GM23248 (cell line): ENCODE data around the gene FOXA1. TPM values are rescaled to one million over a fixed set of nuclear protein-coding genes. Genes with fewer than 3 reads are reported as not detected.

ENCODE experiments used
- DNase-seq: peaks from one replicate; pipeline ENCODE4 v3.0.0-alpha.2; 2015
- H2AFZ ChIP-seq: fragments of 200-600 bp; sonication (generic); 2 replicates; pipeline ENCODE4 v1.6.1; 2016; ENCODE audit warnings: antibody characterized with exemption
- H3F3A ChIP-seq: fragments of 200-600 bp; sonication (generic); 2 replicates; pipeline ENCODE4 v1.6.1; 2016; ENCODE audit warnings: mild to moderate bottlenecking, antibody characterized with exemption, mixed run types; ENCODE audit not compliant: insufficient read depth
- H3K27ac ChIP-seq: fragments of 200-600 bp; sonication (generic); 2 replicates; pipeline ENCODE4 v1.5.1; 2016; ENCODE audit warnings: mild to moderate bottlenecking
- H3K27me3 ChIP-seq: fragments of 200-600 bp; sonication (generic); replicated peaks from 2 replicates; pipeline ENCODE4 v1.6.1; 2016; ENCODE audit warnings: mild to moderate bottlenecking; ENCODE audit not compliant: insufficient read depth
- H3K36me3 ChIP-seq: fragments of 200-600 bp; sonication (generic); 2 replicates; pipeline ENCODE4 v1.6.1; 2016; ENCODE audit warnings: low read depth, mild to moderate bottlenecking
- H3K4me1 ChIP-seq: fragments of 200-600 bp; sonication (generic); 2 replicates; pipeline ENCODE4 v1.6.1; 2016; ENCODE audit warnings: mild to moderate bottlenecking; ENCODE audit not compliant: insufficient read depth
- H3K4me2 ChIP-seq: fragments of 200-600 bp; sonication (generic); one replicate; pipeline ENCODE4 v1.6.1; 2016; ENCODE audit warnings: mild to moderate bottlenecking; ENCODE audit not compliant: unreplicated experiment
- H3K4me3 ChIP-seq: fragments of 200-600 bp; sonication (generic); 2 replicates; pipeline ENCODE4 v1.5.1; 2016; ENCODE audit warnings: mild to moderate bottlenecking
- H3K79me2 ChIP-seq: fragments of 200-600 bp; sonication (generic); 2 replicates; pipeline ENCODE4 v1.6.1; 2016; ENCODE audit warnings: mild to moderate bottlenecking; ENCODE audit not compliant: insufficient read depth
- H3K9ac ChIP-seq: fragments of 200-600 bp; sonication (generic); 2 replicates; pipeline ENCODE4 v1.6.1; 2016; ENCODE audit warnings: mild to moderate bottlenecking
- H3K9me2 ChIP-seq: fragments of 200-600 bp; sonication (generic); 2 replicates; pipeline ENCODE4 v1.6.1; 2016; ENCODE audit warnings: mixed run types, mild to moderate bottlenecking, moderate library complexity; ENCODE audit not compliant: insufficient read depth
- H3K9me3 ChIP-seq: fragments of 200-600 bp; sonication (generic); one replicate; pipeline ENCODE4 v1.6.1; 2017; ENCODE audit warnings: low read depth
- H4K20me1 ChIP-seq: fragments of 200-600 bp; sonication (generic); 2 replicates; pipeline ENCODE4 v1.6.0; 2016; ENCODE audit not compliant: insufficient read depth
- EZH2 ChIP-seq: fragments of 200-600 bp; sonication (generic); IDR thresholded peaks from 2 replicates; pipeline ENCODE4 v1.6.1; 2018; ENCODE audit warnings: antibody characterized with exemption, mild to moderate bottlenecking; ENCODE audit not compliant: insufficient read depth, poor library complexity, severe bottlenecking
- EZH2phosphoT487 ChIP-seq: fragments of 200-600 bp; sonication (generic); IDR thresholded peaks from 2 replicates; pipeline ENCODE4 v1.6.1; 2018; ENCODE audit warnings: antibody characterized with exemption, moderate library complexity, mild to moderate bottlenecking, low read depth; ENCODE audit not compliant: insufficient read depth
- WGBS, 2 experiments: methylation state at CpG; one replicate each; pipeline ENCODE4 v1.1.6; 2015 to 2017; ENCODE audit warnings: low lambda C conversion rate in 2 of 2, low coverage in 1 of 2; ENCODE audit errors: missing lambda C conversion rate in 2 of 2; 5-methylcytosine and 5-hydroxymethylcytosine counted together
- in situ Hi-C: fragments of 300-500 bp; cut with MboI; formaldehyde crosslinking; loops from 2 replicates; pipeline ENCODE4 v1.15.0; 2020
- polyA plus RNA-seq: library from polyadenylated mRNA; unstranded; fragments of >200 nt; fragmentation: Nextera tagmentation; extraction: Ambion mirVana; gene quantifications from 2 replicates; pipeline ENCODE4 v1.2.1, GENCODE V29; 2016
- total RNA-seq: library from RNA; depleted of rRNA; stranded (reverse); fragments of >200 nt; shearing (Covaris generic); gene quantifications from 2 replicates; pipeline ENCODE4 v1.2.3, GENCODE V29; 2014

FOXA1 gene
- total and polyA plus RNA-seq, 2 experiments from 2014 or later: 0.10 TPM; not detected in 1

DNA sequence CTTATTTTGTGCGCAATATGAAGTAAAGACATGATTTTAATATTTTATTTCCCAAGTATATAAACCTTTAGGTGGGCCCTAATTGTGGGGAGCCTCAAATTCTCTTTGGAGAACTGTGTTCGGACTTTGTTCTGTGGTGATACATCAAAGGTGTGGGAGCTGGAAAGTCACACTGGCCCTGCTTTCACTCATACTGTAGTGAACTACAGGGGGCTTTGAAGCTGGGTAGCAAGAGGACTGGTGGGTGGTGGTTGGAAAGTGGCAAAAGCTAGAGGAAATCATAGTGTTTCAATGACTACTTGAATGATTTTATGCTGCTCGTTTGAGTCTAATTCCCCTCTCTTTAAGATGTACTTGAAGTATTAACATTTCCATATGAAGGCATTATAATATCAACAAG lies 13.6 kb upstream of the FOXA1 start:
- Histone ChIP-seq H3F3A (no peaks in the 10 kb centered on the region), H2AFZ (no peak overlapping the region), H3K4me1 (no peaks in the 10 kb centered on the region), H3K9me3 (no peaks in the 10 kb centered on the region), H3K4me2 (no peak overlapping the region), H3K4me3 (no peak overlapping the region), H3K9me2 (no peaks in the 10 kb centered on the region), H3K36me3 (no peaks in the 10 kb centered on the region), H3K9ac (no peak overlapping the region), H3K27me3 (peaks cover 80% of the 10 kb centered on the region), H3K79me2 (no peaks in the 10 kb centered on the region), H4K20me1 (no peaks in the 10 kb centered on the region), H3K27ac (no peak overlapping the region)
- in situ Hi-C loops: loop anchor here (10.0 kb wide), 1 partner anchor 364 kb away; no protein-coding TSS in a partner anchor
- 43 to 46% methylated on average over 3 of the region's 3 CpGs for WGBS, 2 experiments
- TF ChIP-seq EZH2phosphoT487 (no peak), EZH2 (no peak)
- DNase-seq: no peak

DNA sequence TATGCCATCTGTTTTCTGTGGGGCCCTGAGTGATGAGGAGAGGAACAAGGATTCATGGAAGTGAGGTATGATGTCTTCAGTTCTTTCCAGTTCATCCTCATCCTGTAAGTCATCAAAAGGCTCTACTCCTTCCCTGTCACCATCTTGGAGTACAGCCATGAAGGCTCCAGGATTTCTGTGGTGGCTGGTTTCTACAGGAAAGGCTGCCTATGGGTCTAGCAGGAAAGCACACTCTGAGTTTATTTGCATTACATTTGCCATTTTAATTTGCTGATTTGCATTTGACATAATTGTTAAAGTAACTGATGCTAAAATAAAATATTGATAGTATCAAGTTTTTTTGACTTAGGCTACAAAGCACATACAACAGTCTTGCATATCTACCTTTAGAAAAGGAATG lies 11.6 kb upstream of the FOXA1 start:
- no peaks in the 10 kb centered on the region for H3K9me2 ChIP-seq
- no peak overlapping the region for H2AFZ ChIP-seq
- no peak overlapping the region for H3K4me2 ChIP-seq
- no peak for DNase-seq
- in situ Hi-C loops: loop anchor here (10.0 kb wide), 1 partner anchor 362 kb away; no protein-coding TSS in a partner anchor
- H3K9me3 ChIP-seq: no peaks in the 10 kb centered on the region
- H3K27ac ChIP-seq: no peak overlapping the region
- H3K27me3 ChIP-seq: peaks cover 86% of the 10 kb centered on the region
- no peak overlapping the region for H3K9ac ChIP-seq
- no peaks in the 10 kb centered on the region for H3F3A ChIP-seq
- no peaks in the 10 kb centered on the region for H4K20me1 ChIP-seq
- no peak for TF ChIP-seq EZH2phosphoT487
- no peak for TF ChIP-seq EZH2
- no peaks in the 10 kb centered on the region for H3K36me3 ChIP-seq
- no peaks in the 10 kb centered on the region for H3K79me2 ChIP-seq
- H3K4me3 ChIP-seq: no peak overlapping the region
- H3K4me1 ChIP-seq: no peaks in the 10 kb centered on the region

DNA sequence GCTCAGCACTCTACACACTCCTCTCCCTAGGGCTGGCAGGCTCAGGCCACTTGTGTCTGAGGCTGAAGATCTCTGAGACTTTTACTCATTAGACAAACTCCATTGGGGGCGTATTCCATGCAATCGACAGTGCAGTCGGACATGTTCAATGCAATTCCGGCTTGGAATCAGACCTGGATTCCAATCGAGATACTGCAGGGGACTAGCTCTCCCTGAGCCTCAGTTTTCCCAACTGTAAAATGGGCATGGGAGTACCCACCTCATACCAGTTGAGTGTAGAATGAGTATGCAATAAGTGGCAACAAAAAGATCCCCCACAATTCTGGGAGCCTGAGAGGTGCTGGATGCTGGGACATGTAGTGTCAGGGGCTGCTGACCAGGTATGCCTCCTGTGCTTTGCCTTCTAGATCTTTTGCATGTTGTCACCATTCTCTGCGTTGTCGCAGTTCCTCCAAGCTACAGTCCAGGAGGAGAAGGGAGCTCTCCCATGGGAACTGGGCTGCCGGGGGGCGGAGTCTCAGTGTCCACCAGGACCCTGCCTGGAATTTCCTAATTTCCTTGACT lies 8.7 kb upstream of the FOXA1 start:
- no peak for TF ChIP-seq EZH2phosphoT487
- H3K9ac ChIP-seq: no peak overlapping the region
- whole genome bisulfite sequencing, 2 experiments: 56 to 62% methylated on average over 9 of the region's 9 CpGs
- DNase-seq: no peak
- peaks cover 88% of the 10 kb centered on the region for H3K27me3 ChIP-seq
- no peak overlapping the region for H3K4me3 ChIP-seq
- no peak overlapping the region for H2AFZ ChIP-seq
- no peaks in the 10 kb centered on the region for H4K20me1 ChIP-seq
- no peaks in the 10 kb centered on the region for H3K9me3 ChIP-seq
- no peaks in the 10 kb centered on the region for H3K9me2 ChIP-seq
- in situ Hi-C loops: loop anchor here (10.0 kb wide), 1 partner anchor 359 kb away; no protein-coding TSS in a partner anchor
- no peak overlapping the region for H3K4me2 ChIP-seq
- no peaks in the 10 kb centered on the region for H3K36me3 ChIP-seq
- H3K4me1 ChIP-seq: no peaks in the 10 kb centered on the region
- no peak overlapping the region for H3K27ac ChIP-seq
- no peaks in the 10 kb centered on the region for H3K79me2 ChIP-seq
- no peaks in the 10 kb centered on the region for H3F3A ChIP-seq

DNA sequence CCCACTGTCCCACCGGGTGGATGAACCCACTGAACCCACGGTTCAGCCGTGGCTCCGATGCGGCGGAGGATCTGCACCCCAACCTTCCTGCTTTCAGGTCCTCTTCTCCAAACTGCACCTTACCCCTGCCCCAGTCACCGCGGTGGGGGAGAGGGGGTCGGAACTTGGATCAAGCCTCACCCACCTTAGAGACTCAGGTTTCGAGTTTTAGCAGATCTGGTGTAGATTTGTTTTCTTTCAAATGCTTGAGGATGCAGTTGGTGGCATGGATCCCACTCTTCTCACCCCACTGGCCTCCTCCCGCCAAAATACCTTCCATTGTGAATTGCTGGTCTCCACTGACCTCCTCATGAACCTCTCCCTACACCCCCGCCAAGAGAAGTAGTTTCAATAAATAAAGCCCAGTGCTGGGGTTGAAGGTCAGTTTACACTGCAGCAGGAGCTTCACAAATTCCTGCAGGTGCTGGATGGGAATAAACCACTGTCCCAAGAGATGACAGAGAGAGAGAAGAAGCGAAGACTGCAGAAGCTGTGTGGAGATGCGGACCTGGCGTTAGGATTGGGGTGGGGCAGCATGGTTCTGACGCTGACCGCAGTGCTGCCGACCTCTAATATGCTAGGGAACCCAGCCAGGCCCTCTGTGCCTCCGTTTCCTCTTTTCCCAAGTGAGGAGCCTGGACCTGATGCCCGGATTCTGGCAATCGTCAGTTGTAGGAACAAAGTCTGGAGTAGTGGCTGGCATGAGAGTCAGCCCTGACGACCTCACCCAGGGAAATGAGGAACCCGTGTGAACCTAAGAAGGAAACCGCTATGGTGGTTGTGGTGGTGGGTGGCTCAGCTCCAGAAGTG lies 7.8 kb upstream of the FOXA1 start:
- in situ Hi-C loops: loop anchor here (10.0 kb wide), 1 partner anchor 358 kb away; no protein-coding TSS in a partner anchor
- TF ChIP-seq EZH2phosphoT487 (no peak), EZH2 (no peak)

More for the DNA sequence above, 7.8 kb upstream of the FOXA1 start:
- Histone ChIP-seq H3K9me3 (no peaks in the 10 kb centered on the region), H3K4me3 (no peak overlapping the region), H2AFZ (no peak overlapping the region), H3K9me2 (no peaks in the 10 kb centered on the region), H3K4me1 (no peaks in the 10 kb centered on the region), H3K27me3 (peaks cover 90% of the 10 kb centered on the region), H4K20me1 (no peaks in the 10 kb centered on the region), H3K4me2 (no peak overlapping the region), H3F3A (no peaks in the 10 kb centered on the region), H3K36me3 (no peaks in the 10 kb centered on the region), H3K9ac (no peak overlapping the region), H3K79me2 (no peaks in the 10 kb centered on the region), H3K27ac (no peak overlapping the region)
- 5 to 6% methylated on average over 24 of the region's 24 CpGs for WGBS, 2 experiments
- DNase-seq: no peak
